Lower lobe of right lung (tissue), 2 donors: ENCODE data around the gene GPC6. TPM values are rescaled to one million over a fixed set of nuclear protein-coding genes. Genes with fewer than 3 reads are reported as not detected.

Experiments
- ATAC-seq, 2 donors: fragments of 200-7000 bp; cut with Tn5 transposase; one replicate each; pipeline ENCODE4 v1.9.1; 2020 to 2022; ENCODE audit warnings: mild to moderate bottlenecking in 2 of 2, moderate library complexity in 2 of 2
- DNase-seq: peaks from one replicate; pipeline ENCODE4 v3.0.0-alpha.2; 2020
- H3K27ac ChIP-seq: fragments of 200-600 bp; one replicate; pipeline ENCODE4 v1.8.0; 2022
- H3K27me3 ChIP-seq: fragments of 200-600 bp; one replicate; pipeline ENCODE4 v1.8.0; 2022; ENCODE audit warnings: low read depth
- H3K36me3 ChIP-seq: fragments of 200-600 bp; one replicate; pipeline ENCODE4 v1.8.0; 2022; ENCODE audit warnings: mild to moderate bottlenecking
- H3K4me1 ChIP-seq: fragments of 200-600 bp; one replicate; pipeline ENCODE4 v1.8.0; 2022
- H3K4me3 ChIP-seq: fragments of 200-600 bp; one replicate; pipeline ENCODE4 v1.8.0; 2022; ENCODE audit warnings: mild to moderate bottlenecking
- H3K9me3 ChIP-seq: fragments of 200-600 bp; one replicate; pipeline ENCODE4 v1.8.0; 2022
- intact Hi-C: fragments of 100-400 bp; cut with DNase I; formaldehyde crosslinking; loops from one replicate; pipeline ENCODE4 v1.11.0; 2022
- total RNA-seq: library from RNA; stranded (reverse); fragmentation: NEBNext Ultra II Directional; extraction: Animal tissue kit (Norgen Biotek cat#: 25700); gene quantifications from one replicate; pipeline ENCODE4 v1.2.1, GENCODE V29; 2021
- TF ChIP-seq, protein P1 (sequence below): fragments of 200-600 bp; IDR thresholded peaks from one replicate; pipeline ENCODE4 v1.8.0; 2022; ENCODE audit warnings: antibody characterized with exemption, mild to moderate bottlenecking
- donor health status: DM: no; HTN: yes; CAD: no; lungs with severe emphysema.

The GPC6 gene
- total RNA-seq, 1 donor from 2014 or later: 5.5 TPM

DNA sequence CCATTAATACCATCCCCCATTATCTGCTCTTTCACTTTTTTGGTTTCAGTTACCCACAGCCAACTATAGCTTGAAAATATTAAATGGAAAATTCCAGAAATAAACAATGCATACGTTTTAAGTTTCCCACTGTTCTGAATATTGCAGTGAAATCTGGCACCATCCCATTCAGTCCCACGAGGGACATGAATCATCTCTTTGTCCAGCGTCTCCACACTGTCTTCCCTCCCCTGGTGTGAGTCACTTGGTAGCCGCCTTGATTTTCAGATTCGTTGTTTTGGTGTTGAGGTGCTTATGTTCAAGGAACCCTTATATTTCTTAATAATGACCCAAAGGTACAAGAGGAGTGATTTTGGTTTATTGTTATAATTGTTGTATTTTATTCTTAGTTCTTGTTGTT is 1006.8 kb downstream of the GPC6 start:
- peaks cover 3% of the 10 kb centered on the region for H3K4me1 ChIP-seq
- H3K36me3 ChIP-seq: no peaks in the 10 kb centered on the region
- no peak overlapping the region for H3K4me3 ChIP-seq
- H3K27ac ChIP-seq: no peak overlapping the region
- intact Hi-C loops: no loop called here
- H3K9me3 ChIP-seq: no peaks in the 10 kb centered on the region
- no peak for DNase-seq
- ATAC-seq: no peak
- H3K27me3 ChIP-seq: no peaks in the 10 kb centered on the region
- TF ChIP-seq, protein P1, sequence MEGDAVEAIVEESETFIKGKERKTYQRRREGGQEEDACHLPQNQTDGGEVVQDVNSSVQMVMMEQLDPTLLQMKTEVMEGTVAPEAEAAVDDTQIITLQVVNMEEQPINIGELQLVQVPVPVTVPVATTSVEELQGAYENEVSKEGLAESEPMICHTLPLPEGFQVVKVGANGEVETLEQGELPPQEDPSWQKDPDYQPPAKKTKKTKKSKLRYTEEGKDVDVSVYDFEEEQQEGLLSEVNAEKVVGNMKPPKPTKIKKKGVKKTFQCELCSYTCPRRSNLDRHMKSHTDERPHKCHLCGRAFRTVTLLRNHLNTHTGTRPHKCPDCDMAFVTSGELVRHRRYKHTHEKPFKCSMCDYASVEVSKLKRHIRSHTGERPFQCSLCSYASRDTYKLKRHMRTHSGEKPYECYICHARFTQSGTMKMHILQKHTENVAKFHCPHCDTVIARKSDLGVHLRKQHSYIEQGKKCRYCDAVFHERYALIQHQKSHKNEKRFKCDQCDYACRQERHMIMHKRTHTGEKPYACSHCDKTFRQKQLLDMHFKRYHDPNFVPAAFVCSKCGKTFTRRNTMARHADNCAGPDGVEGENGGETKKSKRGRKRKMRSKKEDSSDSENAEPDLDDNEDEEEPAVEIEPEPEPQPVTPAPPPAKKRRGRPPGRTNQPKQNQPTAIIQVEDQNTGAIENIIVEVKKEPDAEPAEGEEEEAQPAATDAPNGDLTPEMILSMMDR: no peak

DNA sequence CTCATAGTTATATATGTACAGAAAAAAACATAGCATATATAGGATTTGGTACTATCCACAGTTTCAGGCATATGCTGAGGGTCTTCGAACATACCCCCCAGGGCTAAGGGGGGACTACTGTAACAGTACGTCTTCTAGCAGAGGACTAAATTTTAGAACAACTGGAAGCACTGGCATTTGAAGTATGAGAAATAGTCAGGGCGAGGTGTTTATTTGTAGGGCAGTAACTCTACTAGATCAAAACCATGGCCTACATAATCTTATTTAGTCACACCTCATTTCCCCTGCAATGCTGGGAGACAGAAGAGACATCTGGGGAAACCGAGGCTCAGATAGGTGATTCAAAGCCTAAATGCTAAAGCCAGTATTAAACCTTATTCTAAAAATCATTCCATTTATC is 1007.2 kb downstream of the GPC6 start:
- H3K27ac ChIP-seq: no peak overlapping the region
- H3K36me3 ChIP-seq: no peaks in the 10 kb centered on the region
- H3K9me3 ChIP-seq: no peaks in the 10 kb centered on the region
- ATAC-seq: no peak
- DNase-seq: no peak
- TF ChIP-seq, protein P1: no peak
- peaks cover 3% of the 10 kb centered on the region for H3K4me1 ChIP-seq
- H3K4me3 ChIP-seq: no peak overlapping the region
- intact Hi-C loops: no loop called here
- no peaks in the 10 kb centered on the region for H3K27me3 ChIP-seq

DNA sequence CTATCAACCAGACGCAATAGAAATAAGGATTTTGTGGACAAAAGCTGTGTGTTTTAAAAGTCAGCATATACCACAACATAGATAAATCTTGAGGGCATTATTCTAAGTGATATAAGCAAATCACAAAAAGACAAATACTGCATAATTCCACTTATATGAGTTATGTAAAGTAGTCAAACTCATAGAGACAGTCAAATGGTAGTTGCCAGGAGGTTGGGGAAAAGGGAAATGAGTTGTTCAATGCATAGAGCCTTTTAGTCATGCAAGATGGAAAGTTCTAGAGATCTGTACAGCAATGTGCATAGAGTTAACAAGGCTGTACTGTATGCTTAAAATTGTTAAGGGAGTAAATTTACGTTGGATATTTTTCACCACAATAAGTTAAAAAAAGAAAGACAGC is 1008.1 kb downstream of the GPC6 start:
- Histone ChIP-seq H3K4me1 (peaks cover 3% of the 10 kb centered on the region), H3K27ac (no peak overlapping the region), H3K36me3 (no peaks in the 10 kb centered on the region), H3K27me3 (no peaks in the 10 kb centered on the region), H3K9me3 (no peaks in the 10 kb centered on the region), H3K4me3 (no peak overlapping the region)
- no peak for ATAC-seq
- TF ChIP-seq, protein P1: no peak
- no peak for DNase-seq
- intact Hi-C loops: no loop called here

DNA sequence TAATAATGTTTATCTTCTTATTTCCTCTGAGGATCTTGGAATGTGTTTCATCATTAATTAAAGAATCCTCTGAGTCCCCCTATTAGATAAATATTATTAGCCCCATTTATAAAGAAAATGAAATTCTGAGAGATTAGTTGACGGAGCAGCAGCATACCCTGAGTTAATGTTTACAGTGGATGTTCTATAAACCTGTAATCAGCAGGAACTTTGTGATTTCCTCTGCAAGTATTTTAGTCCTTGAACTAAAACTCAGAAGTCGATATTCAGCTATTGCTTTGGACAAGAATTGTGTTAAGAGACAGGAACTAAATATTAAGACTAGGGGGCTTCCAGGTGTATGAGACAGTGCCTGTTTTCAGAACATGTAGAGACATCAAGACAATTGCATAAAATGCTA is 1009.5 kb downstream of the GPC6 start:
- no peaks in the 10 kb centered on the region for H3K9me3 ChIP-seq
- H3K4me3 ChIP-seq: no peak overlapping the region
- intact Hi-C loops: no loop called here
- ATAC-seq (no peak), DNase-seq (no peak)
- no peak overlapping the region for H3K27ac ChIP-seq
- H3K36me3 ChIP-seq: no peaks in the 10 kb centered on the region
- H3K27me3 ChIP-seq: no peaks in the 10 kb centered on the region
- peaks cover 3% of the 10 kb centered on the region for H3K4me1 ChIP-seq
- TF ChIP-seq, protein P1: no peak

- Histone ChIP-seq H3K9me3 (no peaks in the 10 kb centered on the region), H3K36me3 (no peaks in the 10 kb centered on the region), H3K4me3 (no peak overlapping the region), H3K27me3 (no peaks in the 10 kb centered on the region), H3K27ac (no peak overlapping the region), H3K4me1 (peaks cover 3% of the 10 kb centered on the region)
- TF ChIP-seq, protein P1: no peak
- intact Hi-C loops: no loop called here
- no peak for DNase-seq
- ATAC-seq: no peak
Measured at GRCh38 chr13:94236872-94237271, 1010.3 kb downstream of the GPC6 start.

DNA sequence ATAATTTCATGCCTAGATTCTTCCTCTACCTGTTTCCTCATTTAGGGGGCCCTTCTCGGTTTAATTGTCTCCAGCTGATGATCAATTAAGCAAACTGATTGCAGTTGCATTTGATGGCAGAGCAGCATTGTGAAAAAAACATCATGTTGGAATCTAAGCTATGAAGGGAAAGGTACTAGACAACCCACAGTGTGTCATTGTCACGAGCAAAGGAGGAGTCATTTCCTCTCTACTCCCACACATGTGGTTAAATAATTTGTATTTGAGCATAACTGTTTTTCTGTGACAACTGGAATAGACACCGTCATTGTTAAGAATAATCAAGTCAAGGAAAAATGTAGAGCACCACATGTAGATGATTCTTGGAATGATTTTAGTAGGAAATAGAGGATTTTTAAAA is 1012.5 kb downstream of the GPC6 start:
- no peak overlapping the region for H3K4me3 ChIP-seq
- ATAC-seq (peak in 1 of 2 donors; percentile 63), DNase-seq (no peak)
- intact Hi-C loops: no loop called here
- no peaks in the 10 kb centered on the region for H3K27me3 ChIP-seq
- TF ChIP-seq, protein P1: no peak
- H3K27ac ChIP-seq: no peak overlapping the region
- H3K9me3 ChIP-seq: no peaks in the 10 kb centered on the region
- H3K36me3 ChIP-seq: no peaks in the 10 kb centered on the region
- H3K4me1 ChIP-seq: peaks cover 3% of the 10 kb centered on the region
